WTC11 (cell line): ENCODE data around the gene SINHCAF. TPM values are rescaled to one million over a fixed set of nuclear protein-coding genes. Genes with fewer than 3 reads are reported as not detected.

Source experiments
- ATAC-seq: fragments of 200-7000 bp; cut with Tn5 transposase; 2 replicates; pipeline ENCODE4 v1.10.0; 2021; ENCODE audit warnings: mild to moderate bottlenecking, moderate library complexity
- CTCF ChIA-PET: fragments of 300-600 bp; sonication (Branson Sonifier 250); formaldehyde crosslinking; loops from one replicate; lab custom pipeline; 2021; ENCODE audit warnings: antibody characterized with exemption; lab: Charles Lee
- POLR2A ChIA-PET: fragments of 350-600 bp; sonication (Branson Sonifier 250); formaldehyde crosslinking; loops from one replicate; lab custom pipeline; 2021; ENCODE audit warnings: antibody characterized with exemption; lab: Charles Lee
- DNase-seq: peaks from one replicate; pipeline ENCODE4 v3.0.0; 2021; ENCODE audit warnings: low spot score
- H3K27ac Mint-ChIP-seq: 2 replicates; pipeline ENCODE4 v1.8.0; 2021; ENCODE audit warnings: mixed read lengths
- H3K27me3 Mint-ChIP-seq: 2 replicates; pipeline ENCODE4 v1.8.0; 2021; ENCODE audit warnings: low read depth, mild to moderate bottlenecking, moderate library complexity, mixed read lengths
- H3K36me3 Mint-ChIP-seq: 2 replicates; pipeline ENCODE4 v1.8.0; 2021; ENCODE audit warnings: mixed read lengths
- H3K4me1 Mint-ChIP-seq: 2 replicates; pipeline ENCODE4 v1.8.0; 2022; ENCODE audit warnings: mixed read lengths
- H3K4me3 Mint-ChIP-seq: 2 replicates; pipeline ENCODE4 v1.8.0; 2021; ENCODE audit warnings: mild to moderate bottlenecking, moderate library complexity, mixed read lengths
- H3K9me3 Mint-ChIP-seq: 2 replicates; pipeline ENCODE4 v1.8.0; 2021; ENCODE audit warnings: mixed read lengths
- E2F1 ChIP-seq: sonication (generic); formaldehyde crosslinking; IDR thresholded peaks from 2 replicates; pipeline ENCODE4 v1.8.0; 2022; ENCODE audit warnings: mild to moderate bottlenecking, missing genetic modification reagents
- ERG ChIP-seq: fragments of 250-450 bp; sonication (Bioruptor Pico); IDR thresholded peaks from 2 replicates; pipeline ENCODE4 v1.8.0; 2021; ENCODE audit warnings: mild to moderate bottlenecking
- JUN ChIP-seq: sonication (generic); formaldehyde crosslinking; IDR thresholded peaks from 2 replicates; pipeline ENCODE4 v1.8.0; 2023; ENCODE audit warnings: mild to moderate bottlenecking, missing genetic modification reagents
- NFE2L1 ChIP-seq: sonication (generic); formaldehyde crosslinking; IDR thresholded peaks from 2 replicates; pipeline ENCODE4 v1.8.1; 2023; ENCODE audit warnings: missing genetic modification reagents
- PRDM15 ChIP-seq: sonication (generic); formaldehyde crosslinking; IDR thresholded peaks from 2 replicates; pipeline ENCODE4 v1.8.0; 2022; ENCODE audit warnings: missing genetic modification reagents
- PRRX2 ChIP-seq: fragments of 250-450 bp; sonication (Bioruptor Pico); IDR thresholded peaks from 2 replicates; pipeline ENCODE4 v1.8.0; 2021; ENCODE audit warnings: mild to moderate bottlenecking
- RELA ChIP-seq: sonication (generic); formaldehyde crosslinking; IDR thresholded peaks from 2 replicates; pipeline ENCODE4 v1.8.1; 2022; ENCODE audit warnings: missing genetic modification reagents, mild to moderate bottlenecking, borderline replicate concordance
- SOX15 ChIP-seq: fragments of 250-450 bp; sonication (Bioruptor Pico); IDR thresholded peaks from 2 replicates; pipeline ENCODE4 v1.9.0; 2021; ENCODE audit warnings: mild to moderate bottlenecking
- TCF7 ChIP-seq: sonication (generic); formaldehyde crosslinking; IDR thresholded peaks from 2 replicates; pipeline ENCODE4 v1.8.0; 2022; ENCODE audit warnings: mild to moderate bottlenecking, low read depth, missing genetic modification reagents, moderate library complexity
- TEAD1 ChIP-seq: sonication (generic); formaldehyde crosslinking; IDR thresholded peaks from 2 replicates; pipeline ENCODE4 v1.8.0; 2022; ENCODE audit warnings: mild to moderate bottlenecking, missing genetic modification reagents
- TEAD4 ChIP-seq: sonication (generic); formaldehyde crosslinking; IDR thresholded peaks from 2 replicates; pipeline ENCODE4 v1.8.0; 2022; ENCODE audit warnings: mild to moderate bottlenecking, missing genetic modification reagents
- ZBTB43 ChIP-seq: sonication (generic); formaldehyde crosslinking; IDR thresholded peaks from 2 replicates; pipeline ENCODE4 v1.8.1; 2023; ENCODE audit warnings: mild to moderate bottlenecking, missing genetic modification reagents
- ZNF396 ChIP-seq: fragments of 250-450 bp; sonication (Bioruptor Pico); IDR thresholded peaks from 2 replicates; pipeline ENCODE4 v1.8.0; 2021; ENCODE audit warnings: mild to moderate bottlenecking, moderate library complexity, borderline replicate concordance
- ZNF512 ChIP-seq: sonication (generic); formaldehyde crosslinking; IDR thresholded peaks from 2 replicates; pipeline ENCODE4 v1.8.1; 2022; ENCODE audit warnings: missing genetic modification reagents, borderline replicate concordance
- total RNA-seq: library from RNA; stranded (reverse); gene quantifications from 3 replicates; pipeline ENCODE4 v1.2.3, GENCODE V29; 2021

SINHCAF gene
- total RNA-seq, 1 experiment from 2014 or later = 407 TPM

- TF ChIP-seq ZBTB43 (CRISPR knock-in tag) (no peak), JUN (no peak), TEAD1 (no peak), SOX15 (CRISPR knock-in tag) (no peak), NFE2L1 (CRISPR knock-in tag) (no peak), TEAD4 (CRISPR knock-in tag) (no peak), ZNF512 (no peak), PRRX2 (CRISPR knock-in tag) (no peak)
- Mint-ChIP-seq H3K4me3 (no peak overlapping the region), H3K27me3 (no peaks in the 10 kb centered on the region), H3K27ac (no peak overlapping the region), H3K4me1 (peaks cover 19% of the 10 kb centered on the region), H3K36me3 (no peaks in the 10 kb centered on the region), H3K9me3 (no peaks in the 10 kb centered on the region)
- DNase-seq (no peak), ATAC-seq (no peak)
- ChIA-PET CTCF (interaction anchor here (0.9 kb wide), 1 partner anchor 17 kb away, joined by 3 read pairs; no protein-coding TSS in a partner anchor), POLR2A (no interaction called here)
Observed at GRCh38 chr12:31267966-31268365, 58.0 kb downstream of the SINHCAF start.

- H3K36me3 Mint-ChIP-seq = no peaks in the 10 kb centered on the region
- peaks cover 26% of the 10 kb centered on the region for H3K4me1 Mint-ChIP-seq
- ChIA-PET CTCF (interaction anchor here (0.8 to 1.8 kb wide), 4 partner anchors 14 to 137 kb away, joined by 3 to 8 read pairs (median 4); no protein-coding TSS in a partner anchor), POLR2A (interaction anchor here (0.7 kb wide), 1 partner anchor 61 kb away, joined by 4 read pairs; no protein-coding TSS in a partner anchor)
- H3K9me3 Mint-ChIP-seq = no peaks in the 10 kb centered on the region
- H3K27me3 Mint-ChIP-seq = no peaks in the 10 kb centered on the region
- H3K4me3 Mint-ChIP-seq = no peak overlapping the region
- H3K27ac Mint-ChIP-seq = no peak overlapping the region
- no peak for TF ChIP-seq ZNF396 (CRISPR knock-in tag)
- TF ChIP-seq RELA (CRISPR knock-in tag) = no peak
- TF ChIP-seq E2F1 (CRISPR knock-in tag) = no peak
- no peak for TF ChIP-seq PRDM15 (CRISPR knock-in tag)
- no peak for TF ChIP-seq ERG (CRISPR knock-in tag)
- TF ChIP-seq TCF7 (CRISPR knock-in tag) = no peak
- ATAC-seq (peak; percentile 77), DNase-seq (no peak)
Observed at GRCh38 chr12:31265722-31266121, 60.2 kb downstream of the SINHCAF start.
